Esophagus squamous epithelium (tissue), 5 donors: Measurements from ENCODE around the gene SIAH3. TPM values are rescaled to one million over a fixed set of nuclear protein-coding genes. Genes with fewer than 3 reads are reported as not detected.
A peak's percentile ranks its signal among the peaks of the same experiment; 100 is the strongest.

Experiments
- DNase-seq: peaks from one replicate; lab custom pipeline; 2025; lab: John Stamatoyannopoulos, UW
- H3K27ac ChIP-seq, 4 donors: fragments of 200-600 bp; sonication (generic); one replicate each; pipeline ENCODE4 v1.5.1; 2016 to 2019; ENCODE audit warnings: mild to moderate bottlenecking in 1 of 4
- H3K27me3 ChIP-seq, 4 donors: fragments of 200-600 bp; sonication (generic); 1 replicate in 3 of 4; 2 replicates in 1 of 4; pipeline versions ENCODE4 v1.5.1 to v1.6.0; 2017 to 2021; ENCODE audit warnings: antibody characterized with exemption in 1 of 4
- H3K36me3 ChIP-seq, 3 donors: fragments of 200-600 bp; sonication (generic); one replicate each; pipeline ENCODE4 v1.5.1; 2016 to 2019
- H3K4me1 ChIP-seq, 3 donors: fragments of 200-600 bp; sonication (generic); one replicate each; pipeline ENCODE4 v1.5.1; 2017 to 2019
- H3K4me3 ChIP-seq, 4 donors: fragments of 200-600 bp; sonication (generic); 1 replicate in 3 of 4; 2 replicates in 1 of 4; pipeline ENCODE4 v1.5.1; 2016 to 2019; ENCODE audit warnings: mild to moderate bottlenecking in 2 of 4, moderate library complexity in 1 of 4
- H3K9me3 ChIP-seq, 3 donors: fragments of 200-600 bp; sonication (generic); one replicate each; pipeline ENCODE4 v1.5.1; 2016 to 2019
- CTCF ChIP-seq, 6 experiments: fragments of 450-650 bp in 4 of 6; fragments of 200-600 bp in 2 of 6; sonication (generic) in 2 of 6; IDR thresholded peaks; one replicate each; pipeline ENCODE4 v1.5.1; 2016 to 2019; ENCODE audit warnings: antibody characterized with exemption in 6 of 6, mild to moderate bottlenecking in 4 of 6, moderate library complexity in 4 of 6
- POLR2A ChIP-seq, 4 donors: fragments of 450-650 bp; IDR thresholded peaks; one replicate each; pipeline ENCODE4 v1.6.1; 2017; ENCODE audit warnings: antibody characterized with exemption in 4 of 4, mild to moderate bottlenecking in 4 of 4, moderate library complexity in 3 of 4
- WGBS, 2 donors: methylation state at CpG; one replicate each; pipeline ENCODE4 v1.1.5; 2018; 5-methylcytosine and 5-hydroxymethylcytosine counted together
- intact Hi-C: fragments of 100-400 bp; cut with DNase I; formaldehyde crosslinking; loops from one replicate; pipeline ENCODE4 v1.15.0; 2022
- total RNA-seq, 4 donors: library from RNA; depleted of rRNA; stranded (reverse); fragments of >200 nt; gene quantifications; one replicate each; pipeline ENCODE4 v1.1.0, GENCODE V29; 2016
- donor health status: DM: yes; HTN: yes; CAD: no.

SIAH3 gene
- total RNA-seq, 4 donors from 2014 or later: 0.09 TPM; not detected in 3

- intact Hi-C loops: no loop called here
- Histone ChIP-seq H3K4me3 (no peak overlapping the region), H3K27me3 (peaks cover 0 to 81% (median 7%) of the 10 kb centered on the region in 4 donors), H3K36me3 (no peaks in the 10 kb centered on the region), H3K27ac (no peak overlapping the region), H3K4me1 (peaks cover 8 to 33% (median 18%) of the 10 kb centered on the region in 3 donors), H3K9me3 (no peaks in the 10 kb centered on the region)
- DNase-seq: no peak
- 71 to 92% methylated on average over 3 of the region's 3 CpGs for WGBS, 2 donors
- no peak for TF ChIP-seq POLR2A (IDR thresholded peaks at IDR 0.05)
Measured at GRCh38 chr13:45852494-45852893, 941 bp upstream of the SIAH3 start.

- H3K4me1 ChIP-seq: peaks cover 8 to 33% (median 18%) of the 10 kb centered on the region in 3 donors
- H3K27ac ChIP-seq: no peak overlapping the region
- WGBS, 2 donors: 50 to 63% methylated on average over 7 of the region's 7 CpGs
- no peaks in the 10 kb centered on the region for H3K36me3 ChIP-seq
- peaks cover 0 to 86% (median 7%) of the 10 kb centered on the region in 4 donors for H3K27me3 ChIP-seq
- no peak overlapping the region for H3K4me3 ChIP-seq
- intact Hi-C loops: no loop called here
- H3K9me3 ChIP-seq: no peaks in the 10 kb centered on the region
- no peak for DNase-seq
- TF ChIP-seq POLR2A (IDR thresholded peaks at IDR 0.05) (no peak), CTCF (IDR thresholded peaks at IDR 0.05) (no peak)
Measured at GRCh38 chr13:45851956-45852355, 403 bp upstream of the SIAH3 start.

GRCh38 chr13:45850027-45850613 is 1.4 kb downstream of the SIAH3 start:
- no peak for DNase-seq
- peaks cover 0 to 86% (median 7%) of the 10 kb centered on the region in 4 donors for H3K27me3 ChIP-seq
- no peaks in the 10 kb centered on the region for H3K36me3 ChIP-seq
- no peak for TF ChIP-seq POLR2A (IDR thresholded peaks at IDR 0.05)
- TF ChIP-seq CTCF (IDR thresholded peaks at IDR 0.05): no peak
- peaks cover 8 to 33% (median 18%) of the 10 kb centered on the region in 3 donors for H3K4me1 ChIP-seq
- WGBS, 2 donors: 34 to 46% methylated on average over 14 to 15 of the region's 16 CpGs
- no peaks in the 10 kb centered on the region for H3K9me3 ChIP-seq
- intact Hi-C loops: no loop called here
- no peak overlapping the region for H3K27ac ChIP-seq
- peak overlapping the region in 3 of 4 donors; percentile 7 to 59 (median 12) for H3K4me3 ChIP-seq

GRCh38 chr13:45849408-45849807 is 2.1 kb downstream of the SIAH3 start:
- intact Hi-C loops: no loop called here
- H3K9me3 ChIP-seq: no peaks in the 10 kb centered on the region
- DNase-seq: no peak
- H3K36me3 ChIP-seq: no peaks in the 10 kb centered on the region
- no peak overlapping the region for H3K4me3 ChIP-seq
- H3K27me3 ChIP-seq: peaks cover 0 to 81% (median 7%) of the 10 kb centered on the region in 4 donors
- no peak overlapping the region for H3K27ac ChIP-seq
- TF ChIP-seq POLR2A (IDR thresholded peaks at IDR 0.05) (no peak), CTCF (IDR thresholded peaks at IDR 0.05) (no peak)
- WGBS, 2 donors: 45 to 56% methylated on average over 2 of the region's 2 CpGs
- peaks cover 8 to 33% (median 18%) of the 10 kb centered on the region in 3 donors for H3K4me1 ChIP-seq

GRCh38 chr13:45847554-45848224 is 3.9 kb downstream of the SIAH3 start:
- H3K27ac ChIP-seq: peak overlapping the region in 1 of 4 donors; percentile 33
- 37 to 44% methylated on average over 10 to 11 of the region's 13 CpGs for WGBS, 2 donors
- DNase-seq: no peak
- H3K27me3 ChIP-seq: peaks cover 0 to 65% (median 7%) of the 10 kb centered on the region in 4 donors
- no peaks in the 10 kb centered on the region for H3K36me3 ChIP-seq
- TF ChIP-seq CTCF (IDR thresholded peaks at IDR 0.05) (no peak), POLR2A (IDR thresholded peaks at IDR 0.05) (no peak)
- no peaks in the 10 kb centered on the region for H3K9me3 ChIP-seq
- intact Hi-C loops: no loop called here
- H3K4me1 ChIP-seq: peaks cover 8 to 33% (median 18%) of the 10 kb centered on the region in 3 donors
- no peak overlapping the region for H3K4me3 ChIP-seq
